Upper lobe of left lung (tissue), 6 donors: ENCODE results near the gene INAFM1. TPM values are rescaled to one million over a fixed set of nuclear protein-coding genes. Genes with fewer than 3 reads are reported as not detected.

Source experiments
- ATAC-seq, 2 donors: fragments of 200-7000 bp; cut with Tn5 transposase; one replicate each; pipeline ENCODE4 v1.9.1; 2022; ENCODE audit warnings: mild to moderate bottlenecking in 2 of 2, moderate library complexity in 2 of 2; ENCODE audit not compliant: low FRiP score in 2 of 2
- DNase-seq, 2 donors: peaks; one replicate each; pipeline ENCODE4 v3.0.0-alpha.2; 2019 to 2020
- H3K27ac ChIP-seq, 4 donors: fragments of 200-600 bp; sonication (generic); one replicate each; pipeline ENCODE4 v1.5.1; 2016 to 2019
- H3K27me3 ChIP-seq, 4 donors: fragments of 200-600 bp; sonication (generic); one replicate each; pipeline ENCODE4 v1.5.1; 2017 to 2019
- H3K36me3 ChIP-seq, 4 donors: fragments of 200-600 bp; sonication (generic); one replicate each; pipeline ENCODE4 v1.5.1; 2016 to 2019
- H3K4me1 ChIP-seq, 4 donors: fragments of 200-600 bp; sonication (generic); one replicate each; pipeline ENCODE4 v1.5.1; 2018 to 2019
- H3K4me3 ChIP-seq, 4 donors: fragments of 200-600 bp; sonication (generic); one replicate each; pipeline ENCODE4 v1.5.1; 2017 to 2019; ENCODE audit warnings: mild to moderate bottlenecking in 2 of 4, moderate library complexity in 1 of 4
- H3K9me3 ChIP-seq, 4 donors: fragments of 200-600 bp; sonication (generic); one replicate each; pipeline ENCODE4 v1.5.1; 2018 to 2019
- CTCF ChIP-seq, 6 experiments: fragments of 450-650 bp in 4 of 6; fragments of 200-600 bp in 2 of 6; sonication (generic) in 2 of 6; IDR thresholded peaks; one replicate each; pipeline ENCODE4 v1.5.1; 2016 to 2019; ENCODE audit warnings: antibody characterized with exemption in 6 of 6
- EP300 ChIP-seq, 4 donors: sonication (generic); formaldehyde crosslinking; IDR thresholded peaks; one replicate each; pipeline ENCODE4 v1.5.1; 2017; ENCODE audit warnings: antibody characterized with exemption in 4 of 4, control low read depth in 2 of 4
- POLR2A ChIP-seq, 4 donors: fragments of 450-650 bp; IDR thresholded peaks; one replicate each; pipeline ENCODE4 v1.5.1; 2016 to 2017; ENCODE audit warnings: antibody characterized with exemption in 4 of 4, mild to moderate bottlenecking in 2 of 4
- POLR2AphosphoS5 ChIP-seq, 2 donors: sonication (generic); formaldehyde crosslinking; IDR thresholded peaks; one replicate each; pipeline ENCODE4 v1.5.1; 2017; ENCODE audit warnings: antibody characterized with exemption in 2 of 2
- WGBS, 2 donors: methylation state at CpG; one replicate each; pipeline ENCODE4 v1.1.5; 2017 to 2018; 5-methylcytosine and 5-hydroxymethylcytosine counted together
- total RNA-seq, 6 donors: library from RNA; depleted of rRNA in 4 of 6; stranded (reverse); fragments of >200 nt in 4 of 6; gene quantifications; one replicate each; pipeline versions ENCODE4 v1.1.0 to v1.2.1, GENCODE V29; 2016 to 2021
- donor health status: DM: no; HTN: no; CAD: no; lungs with moderate emphysema.
- donor health status: DM: no; HTN: yes; CAD: no; lungs with severe emphysema.

Gene INAFM1
- total RNA-seq, 6 donors from 2014 or later, result 0.59 to 28.3 (median 22.4) TPM

- TF ChIP-seq POLR2A (IDR thresholded peaks at IDR 0.05), result no peak
- no peak for ATAC-seq
- no peak for DNase-seq
- H3K27ac ChIP-seq, result no peak overlapping the region
- H3K36me3 ChIP-seq, result peaks cover 0 to 7% (median 7%) of the 10 kb centered on the region in 4 donors
- H3K4me1 ChIP-seq, result peaks cover 20 to 32% (median 22%) of the 10 kb centered on the region in 4 donors
- H3K4me3 ChIP-seq, result no peak overlapping the region
- WGBS, 2 donors, result 94% methylated on average over 5 of the region's 5 CpGs
- H3K9me3 ChIP-seq, result no peaks in the 10 kb centered on the region
- no peaks in the 10 kb centered on the region for H3K27me3 ChIP-seq
Observed at GRCh38 chr19:47253970-47254369, 20.7 kb upstream of the INAFM1 start.

DNA sequence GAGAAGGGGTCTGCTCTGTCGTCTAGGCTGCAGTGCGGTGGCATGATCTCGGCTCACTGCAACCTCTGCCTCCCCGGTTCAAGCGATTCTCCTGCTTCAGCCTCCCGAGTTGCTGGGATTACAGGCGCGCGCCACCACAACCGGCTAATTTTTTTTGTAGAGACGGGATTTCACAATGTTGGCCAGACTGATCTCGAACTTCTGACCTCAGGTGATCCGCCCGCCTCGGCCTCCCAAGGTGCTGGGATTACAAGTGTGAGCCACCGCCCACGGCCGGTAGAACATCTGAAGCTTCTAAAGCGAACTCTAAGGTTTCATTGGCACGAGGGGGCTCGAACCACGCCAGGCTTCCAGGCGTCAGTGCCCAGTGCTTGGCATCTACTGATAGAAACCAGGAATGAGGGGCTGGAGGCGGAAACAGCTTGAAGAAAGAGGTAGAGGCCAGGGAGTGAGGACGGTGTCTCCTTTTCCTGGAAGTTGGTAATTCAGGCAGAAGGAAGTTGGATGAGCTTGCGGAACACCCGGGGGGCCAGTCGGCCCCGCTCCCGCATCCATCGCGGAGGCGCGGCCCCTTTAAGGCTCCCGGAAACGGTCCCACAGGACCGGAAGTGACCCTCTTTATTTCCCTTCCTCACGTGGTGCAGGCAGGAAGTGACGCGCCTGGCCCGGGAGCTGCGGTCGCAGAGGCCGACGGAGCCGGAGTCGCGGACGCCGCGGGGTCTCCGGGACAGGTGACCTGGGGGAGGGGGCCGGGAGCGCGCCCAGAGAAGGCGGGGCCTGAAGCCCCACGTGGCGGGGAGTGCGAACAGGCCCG is 18.6 kb upstream of the INAFM1 start, which contains the start of gene CCDC9:
Gene CCDC9 (plus strand): TSS at position 647 of the 814 bp plus-strand sequence. CDS start 1,876 bp downstream, outside the sequence.
- peak; percentile 91 to 99 for TF ChIP-seq POLR2AphosphoS5 (IDR thresholded peaks at IDR 0.05)
- peak in 3 of 4 donors; percentile 65 to 94 (median 84) for TF ChIP-seq POLR2A (IDR thresholded peaks at IDR 0.05)
- TF ChIP-seq EP300 (IDR thresholded peaks at IDR 0.05), result peak in 2 of 4 donors; percentile 57 to 76
- TF ChIP-seq CTCF (IDR thresholded peaks at IDR 0.05), result no peak
- peak; percentile 62 to 75 for ATAC-seq
- peak; percentile 94 to 98 for DNase-seq

DNA sequence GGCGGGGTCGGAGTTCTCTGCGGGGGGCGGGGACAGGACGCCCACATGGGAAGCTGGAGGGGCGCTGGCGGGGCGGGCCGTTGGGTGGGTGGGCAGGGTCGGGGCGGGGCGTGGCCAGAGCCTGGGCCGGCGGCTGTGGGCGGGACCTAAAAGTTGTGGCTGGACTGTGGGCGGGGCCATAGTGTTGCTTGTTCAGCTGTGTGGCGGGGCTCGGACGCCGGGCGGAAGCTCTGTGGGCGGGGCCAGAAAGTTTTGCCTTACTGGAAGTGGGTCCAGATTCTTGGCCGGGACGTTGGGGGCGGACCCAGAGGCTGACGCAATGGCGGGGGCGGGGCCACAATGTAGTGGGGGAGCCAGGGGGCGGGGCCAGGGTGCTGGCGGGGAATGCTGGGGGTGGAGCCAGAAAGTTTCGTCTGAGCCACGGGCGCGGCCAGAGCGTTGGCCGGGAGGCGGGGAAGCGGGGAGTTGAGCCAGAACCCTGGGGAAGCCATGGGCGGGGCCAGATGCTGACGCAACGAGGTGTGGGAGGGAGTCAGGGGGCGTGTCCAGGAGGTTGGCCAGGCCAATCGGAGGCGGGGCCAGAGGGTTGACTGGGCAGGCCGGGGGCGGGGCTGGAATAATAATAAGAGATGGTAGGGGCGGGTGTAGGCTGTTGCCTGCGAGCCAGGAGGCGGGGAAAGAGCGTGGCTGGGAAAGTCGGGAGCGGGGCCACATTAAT is 17.8 kb upstream of the INAFM1 start:
- peaks cover 23 to 44% (median 25%) of the 10 kb centered on the region in 4 donors for H3K4me1 ChIP-seq
- ATAC-seq (peak; percentile 93 to 96), DNase-seq (peak; percentile 100)
- H3K27me3 ChIP-seq, result no peaks in the 10 kb centered on the region
- peaks cover 9 to 35% (median 32%) of the 10 kb centered on the region in 4 donors for H3K36me3 ChIP-seq
- no peaks in the 10 kb centered on the region for H3K9me3 ChIP-seq
- WGBS, 2 donors, result 0% methylated on average over 16 to 25 of the region's 52 CpGs
- H3K4me3 ChIP-seq, result peak overlapping the region; percentile 36 to 64 (median 54)
- TF ChIP-seq POLR2AphosphoS5 (IDR thresholded peaks at IDR 0.05), result peak in 1 of 2 donors; percentile 9
- TF ChIP-seq EP300 (IDR thresholded peaks at IDR 0.05), result no peak
- no peak for TF ChIP-seq POLR2A (IDR thresholded peaks at IDR 0.05)
- TF ChIP-seq CTCF (IDR thresholded peaks at IDR 0.05), result no peak
- peak overlapping the region; percentile 90 to 97 (median 94) for H3K27ac ChIP-seq

More for the DNA sequence above, 18.6 kb upstream of the INAFM1 start, which contains the start of gene CCDC9:
- H3K9me3 ChIP-seq, result no peaks in the 10 kb centered on the region
- H3K4me3 ChIP-seq, result peak within 1 kb of the TSS; percentile 36 to 64 (median 54)
- H3K27ac ChIP-seq, result peak within 1 kb of the TSS; percentile 90 to 97 (median 94)
- H3K36me3 ChIP-seq, result peaks cover 9 to 28% (median 28%) of the 10 kb centered on the region in 4 donors
- H3K4me1 ChIP-seq, result peaks cover 23 to 46% (median 25%) of the 10 kb centered on the region in 4 donors
- 28 to 38% methylated on average over 26 to 43 of the region's 60 CpGs for WGBS, 2 donors
- H3K27me3 ChIP-seq, result no peaks in the 10 kb centered on the region

GRCh38 chr19:47257411-47258169 is 17.1 kb upstream of the INAFM1 start:
- 5 to 22% methylated on average over 8 to 29 of the region's 29 CpGs for WGBS, 2 donors
- no peaks in the 10 kb centered on the region for H3K27me3 ChIP-seq
- ATAC-seq, result peak in 1 of 2 donors; percentile 58
- peaks cover 9 to 42% (median 37%) of the 10 kb centered on the region in 4 donors for H3K36me3 ChIP-seq
- H3K4me1 ChIP-seq, result peaks cover 23 to 44% (median 25%) of the 10 kb centered on the region in 4 donors
- DNase-seq, result no peak
- H3K9me3 ChIP-seq, result no peaks in the 10 kb centered on the region
- peak overlapping the region; percentile 90 to 97 (median 94) for H3K27ac ChIP-seq
- H3K4me3 ChIP-seq, result peak overlapping the region; percentile 23 to 64 (median 54)
- TF ChIP-seq EP300 (IDR thresholded peaks at IDR 0.05), result peak in 2 of 4 donors; percentile 31 to 55
- peak; percentile 65 to 69 for TF ChIP-seq POLR2AphosphoS5 (IDR thresholded peaks at IDR 0.05)
- TF ChIP-seq CTCF (IDR thresholded peaks at IDR 0.05), result no peak
- peak in 3 of 4 donors; percentile 21 to 61 (median 37) for TF ChIP-seq POLR2A (IDR thresholded peaks at IDR 0.05)
